Stimulated activated naive CD8-positive, alpha-beta T cell treated with anti-CD3 and anti-CD28 coated beads, Interleukin-15, Interleukin-2, amounts not matched to agents 100 ng/mL and 50 ng/mL, for 24 hours (primary cell): ENCODE measurements around the gene CDC42.
"Not testable (repeated sequence)": the region's sequence is repeated elsewhere in the genome, so short reads cannot be mapped to it uniquely, and the experiment has no call there.

Experiments used
- H3K27ac Mint-ChIP-seq: one replicate; pipeline ENCODE4 v1.8.0; 2021; ENCODE audit warnings: mild to moderate bottlenecking, mixed read lengths
- H3K27me3 Mint-ChIP-seq: one replicate; pipeline ENCODE4 v1.8.0; 2021; ENCODE audit warnings: mixed read lengths
- H3K36me3 Mint-ChIP-seq: one replicate; pipeline ENCODE4 v1.8.0; 2021; ENCODE audit warnings: low read depth, mixed read lengths
- H3K4me1 Mint-ChIP-seq: one replicate; pipeline ENCODE4 v1.8.0; 2021; ENCODE audit warnings: low read depth, mixed read lengths
- H3K4me3 Mint-ChIP-seq: one replicate; pipeline ENCODE4 v1.8.0; 2021; ENCODE audit warnings: mild to moderate bottlenecking, mixed read lengths
- H3K9me3 Mint-ChIP-seq: one replicate; pipeline ENCODE4 v1.8.0; 2021; ENCODE audit warnings: mixed read lengths

Gene CDC42

DNA sequence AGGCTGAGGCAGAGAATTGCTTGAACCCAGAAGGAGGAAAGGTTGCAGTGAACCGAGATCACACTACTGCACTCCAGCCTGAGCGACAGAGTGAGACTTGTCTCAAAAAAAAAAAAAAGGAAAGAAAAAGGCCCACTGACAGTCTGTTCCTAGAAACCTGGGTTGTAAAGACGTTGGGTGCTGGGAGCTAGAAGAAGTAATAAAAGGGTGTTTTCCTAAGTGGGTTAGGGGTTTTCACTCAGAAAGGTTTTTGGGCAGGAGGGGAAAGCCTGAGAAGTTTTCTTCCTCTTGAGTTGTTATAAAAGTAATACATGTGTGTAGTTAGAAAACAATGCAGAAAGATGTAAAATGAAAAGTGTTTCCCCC lies 25.6 kb upstream of the CDC42 start:
- H3K36me3 Mint-ChIP-seq = no peaks in the 10 kb centered on the region
- H3K27me3 Mint-ChIP-seq = no peaks in the 10 kb centered on the region
- peak overlapping the region; percentile 99 for H3K27ac Mint-ChIP-seq
- peaks cover 66% of the 10 kb centered on the region for H3K4me1 Mint-ChIP-seq
- H3K9me3 Mint-ChIP-seq = no peaks in the 10 kb centered on the region
- peak overlapping the region; percentile 89 for H3K4me3 Mint-ChIP-seq

DNA sequence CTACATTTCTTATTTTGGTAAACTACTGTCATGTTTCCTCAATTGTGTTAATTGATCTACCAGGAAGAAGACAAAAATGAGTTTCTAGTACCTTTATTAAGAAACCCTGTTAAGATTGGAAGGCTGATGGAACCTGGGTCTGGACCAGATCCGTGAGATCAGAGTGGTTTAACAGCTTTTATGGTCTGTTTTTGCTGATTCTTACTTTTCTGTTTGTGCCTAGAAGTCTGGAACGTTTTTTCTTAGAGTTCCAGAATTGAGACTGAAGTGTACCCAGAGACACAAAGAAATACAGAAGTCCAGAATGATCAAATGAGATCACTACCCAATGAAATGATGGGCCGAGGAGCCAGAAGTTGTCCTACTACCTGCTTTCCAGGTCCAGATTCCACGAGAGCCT lies 22.5 kb upstream of the CDC42 start:
- no peaks in the 10 kb centered on the region for H3K36me3 Mint-ChIP-seq
- no peaks in the 10 kb centered on the region for H3K27me3 Mint-ChIP-seq
- no peak overlapping the region for H3K4me3 Mint-ChIP-seq
- no peak overlapping the region for H3K27ac Mint-ChIP-seq
- peaks cover 51% of the 10 kb centered on the region for H3K4me1 Mint-ChIP-seq
- no peaks in the 10 kb centered on the region for H3K9me3 Mint-ChIP-seq

- H3K4me1 Mint-ChIP-seq = peaks cover 51% of the 10 kb centered on the region
- no peak overlapping the region for H3K4me3 Mint-ChIP-seq
- no peaks in the 10 kb centered on the region for H3K9me3 Mint-ChIP-seq
- H3K27me3 Mint-ChIP-seq = no peaks in the 10 kb centered on the region
- no peak overlapping the region for H3K27ac Mint-ChIP-seq
- no peaks in the 10 kb centered on the region for H3K36me3 Mint-ChIP-seq
These were observed 22.0 kb upstream of the CDC42 start for GRCh38 chr1:22030473-22030872.

DNA sequence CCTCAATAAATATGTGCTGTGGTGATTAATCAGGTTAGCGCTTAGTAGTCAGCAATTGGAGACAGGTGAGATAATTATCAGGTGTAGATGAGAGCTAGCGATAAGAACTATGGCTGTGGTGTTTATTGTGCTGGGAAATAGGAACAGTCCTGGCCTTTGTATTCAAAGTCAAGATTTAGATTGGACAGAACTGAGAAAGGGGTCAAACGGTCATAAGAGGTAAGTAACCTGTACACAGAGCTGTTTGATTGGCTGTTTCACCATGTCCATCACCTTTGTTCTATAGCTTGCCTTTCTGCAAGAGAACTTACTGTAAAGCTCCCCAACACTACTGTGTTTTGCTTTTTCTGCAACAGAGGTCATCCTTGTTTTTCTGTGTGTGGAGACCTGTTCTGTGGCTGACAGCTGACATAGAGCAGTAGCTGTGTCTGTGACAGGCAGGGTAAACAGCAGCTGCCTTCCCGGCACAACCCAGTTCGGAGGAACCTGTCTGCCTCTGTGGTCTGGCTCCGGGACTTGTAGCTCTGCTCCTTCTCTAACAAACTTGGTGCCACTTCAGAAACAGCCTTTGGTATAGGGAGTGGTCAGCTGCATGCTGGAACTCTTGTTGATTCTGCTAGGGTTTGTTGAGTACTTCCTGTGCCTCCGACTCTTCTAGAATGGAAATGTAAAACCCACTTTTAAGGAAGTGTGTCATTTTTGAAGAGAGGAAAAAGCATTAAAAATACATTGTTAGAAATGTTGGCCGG lies 21.1 kb upstream of the CDC42 start:
- Mint-ChIP-seq H3K4me3 (no peak overlapping the region), H3K27me3 (no peaks in the 10 kb centered on the region), H3K27ac (no peak overlapping the region), H3K36me3 (no peaks in the 10 kb centered on the region), H3K9me3 (no peaks in the 10 kb centered on the region), H3K4me1 (peaks cover 44% of the 10 kb centered on the region)

- not testable (repeated sequence) for H3K27me3 Mint-ChIP-seq, H3K4me3 Mint-ChIP-seq, H3K9me3 Mint-ChIP-seq, H3K27ac Mint-ChIP-seq, H3K36me3 Mint-ChIP-seq
- H3K4me1 Mint-ChIP-seq = peaks cover 48% of the 10 kb centered on the region
These were observed 17.7 kb upstream of the CDC42 start for GRCh38 chr1:22034834-22035233.

DNA sequence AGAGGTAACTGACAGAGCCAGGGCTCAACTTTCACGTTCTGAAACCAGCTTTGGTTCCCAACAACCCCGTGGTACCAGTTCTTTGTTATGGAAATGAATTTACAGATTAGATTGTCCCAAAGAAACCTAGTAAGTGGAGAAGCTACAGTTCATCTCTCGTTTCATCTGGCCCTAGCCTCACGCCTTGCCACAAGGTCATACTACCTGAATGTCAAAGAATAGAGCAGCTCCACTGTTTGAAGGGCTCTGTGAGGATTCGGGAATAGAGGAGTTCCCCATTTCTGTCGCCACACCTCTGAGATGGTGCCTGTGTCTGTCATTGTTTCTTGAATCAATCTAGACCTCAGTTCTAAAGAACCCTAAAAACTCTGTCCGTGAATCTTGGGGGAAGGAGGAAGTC lies 15.0 kb upstream of the CDC42 start:
- no peaks in the 10 kb centered on the region for H3K36me3 Mint-ChIP-seq
- H3K27ac Mint-ChIP-seq = no peak overlapping the region
- no peaks in the 10 kb centered on the region for H3K9me3 Mint-ChIP-seq
- H3K4me3 Mint-ChIP-seq = no peak overlapping the region
- H3K4me1 Mint-ChIP-seq = peaks cover 48% of the 10 kb centered on the region
- H3K27me3 Mint-ChIP-seq = no peaks in the 10 kb centered on the region

DNA sequence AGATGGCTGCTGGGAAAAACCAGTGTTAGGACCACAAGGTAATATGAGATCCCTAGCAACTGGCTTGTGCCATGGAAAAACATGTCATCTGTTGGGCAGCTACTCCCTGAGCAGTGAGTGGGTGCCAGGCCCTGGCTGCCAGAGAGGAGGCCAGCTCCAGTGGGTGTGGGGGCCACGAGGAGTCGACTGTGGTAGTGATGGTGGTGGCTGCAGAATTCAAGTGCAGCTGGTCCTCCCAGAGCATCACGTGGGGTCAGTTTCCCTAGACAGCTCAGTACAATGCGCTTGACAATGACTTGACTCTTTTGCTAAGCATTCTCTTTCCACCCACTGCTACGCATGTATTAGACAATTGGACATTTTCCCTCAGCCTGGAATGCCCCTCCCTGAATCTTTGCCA lies 14.5 kb upstream of the CDC42 start:
- Mint-ChIP-seq H3K27me3 (no peaks in the 10 kb centered on the region), H3K9me3 (no peaks in the 10 kb centered on the region), H3K27ac (peak overlapping the region; percentile 87), H3K36me3 (no peaks in the 10 kb centered on the region), H3K4me1 (peaks cover 51% of the 10 kb centered on the region), H3K4me3 (no peak overlapping the region)

GRCh38 chr1:22039594-22040285 lies 12.8 kb upstream of the CDC42 start:
- Mint-ChIP-seq H3K4me1 (peaks cover 55% of the 10 kb centered on the region), H3K36me3 (no peaks in the 10 kb centered on the region), H3K4me3 (peak overlapping the region; percentile 76), H3K27me3 (no peaks in the 10 kb centered on the region), H3K9me3 (no peaks in the 10 kb centered on the region), H3K27ac (peak overlapping the region; percentile 97)

GRCh38 chr1:22040286-22040623 lies 12.3 kb upstream of the CDC42 start:
- peaks cover 2% of the 10 kb centered on the region for H3K36me3 Mint-ChIP-seq
- peak overlapping the region; percentile 97 for H3K27ac Mint-ChIP-seq
- peaks cover 1% of the 10 kb centered on the region for H3K9me3 Mint-ChIP-seq
- peak overlapping the region; percentile 76 for H3K4me3 Mint-ChIP-seq
- peaks cover 60% of the 10 kb centered on the region for H3K4me1 Mint-ChIP-seq
- no peaks in the 10 kb centered on the region for H3K27me3 Mint-ChIP-seq

DNA sequence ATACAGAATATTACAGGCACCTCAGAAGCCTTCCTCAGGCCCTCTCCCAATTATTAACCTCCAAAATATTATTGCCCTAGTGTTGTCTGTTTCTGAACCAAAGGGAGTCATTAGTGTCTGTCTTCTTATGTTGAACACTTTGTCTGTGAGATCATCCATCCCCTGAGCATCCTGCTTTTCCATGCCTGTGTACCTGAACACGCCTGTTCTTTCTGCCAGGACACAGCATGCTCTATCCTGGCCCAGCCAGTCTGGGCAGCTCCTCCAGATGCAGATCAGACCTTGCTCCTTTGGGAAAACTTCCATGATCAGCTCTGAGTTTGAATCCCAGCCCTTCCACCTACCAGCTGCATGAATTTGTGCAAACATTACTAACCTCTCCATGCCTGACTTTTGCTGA lies 11.0 kb upstream of the CDC42 start:
- H3K36me3 Mint-ChIP-seq = peaks cover 5% of the 10 kb centered on the region
- H3K9me3 Mint-ChIP-seq = peaks cover 5% of the 10 kb centered on the region
- H3K4me1 Mint-ChIP-seq = peaks cover 66% of the 10 kb centered on the region
- no peak overlapping the region for H3K4me3 Mint-ChIP-seq
- peak overlapping the region; percentile 78 for H3K27ac Mint-ChIP-seq
- no peaks in the 10 kb centered on the region for H3K27me3 Mint-ChIP-seq

DNA sequence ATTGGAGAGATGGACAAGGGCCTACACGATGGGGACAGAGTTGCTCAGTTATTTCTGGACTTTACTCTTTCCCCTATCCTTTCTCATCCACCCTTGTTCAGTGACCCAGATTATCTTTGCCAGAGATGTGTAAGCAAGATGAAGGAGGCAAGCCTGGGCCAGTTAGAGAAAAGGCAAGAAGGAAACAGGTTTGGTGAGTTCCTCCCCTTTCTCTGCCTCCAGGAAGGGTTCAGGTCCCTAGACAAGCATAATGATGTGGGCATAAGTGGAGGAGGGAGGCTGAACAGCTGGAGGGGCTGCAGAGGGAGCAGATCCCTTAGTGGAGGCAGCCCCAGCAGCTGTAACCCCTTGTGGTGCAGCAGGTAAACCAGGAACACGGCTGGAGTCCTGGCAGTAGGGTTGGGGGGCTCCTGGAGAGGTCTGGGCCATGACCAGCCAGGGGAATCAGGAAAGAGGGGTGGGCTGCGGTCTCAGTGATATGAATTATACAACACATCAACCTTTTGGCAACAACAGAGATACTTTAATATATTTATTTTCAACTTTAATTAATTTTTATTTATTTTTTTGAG lies 9.2 kb upstream of the CDC42 start:
- Mint-ChIP-seq H3K4me3 (no peak overlapping the region), H3K27me3 (no peaks in the 10 kb centered on the region)

GRCh38 chr1:22044690-22045420 lies 7.7 kb upstream of the CDC42 start:
- H3K4me3 Mint-ChIP-seq = no peak overlapping the region
- peaks cover 5% of the 10 kb centered on the region for H3K36me3 Mint-ChIP-seq
- no peaks in the 10 kb centered on the region for H3K27me3 Mint-ChIP-seq
- H3K9me3 Mint-ChIP-seq = peaks cover 5% of the 10 kb centered on the region
- H3K27ac Mint-ChIP-seq = peak overlapping the region; percentile 40
- H3K4me1 Mint-ChIP-seq = peaks cover 73% of the 10 kb centered on the region

More for the DNA sequence above, 9.2 kb upstream of the CDC42 start:
- Mint-ChIP-seq H3K36me3 (peaks cover 5% of the 10 kb centered on the region), H3K27ac (peak overlapping the region; percentile 36), H3K4me1 (peaks cover 73% of the 10 kb centered on the region), H3K9me3 (peaks cover 5% of the 10 kb centered on the region)

- Mint-ChIP-seq H3K4me3 (no peak overlapping the region), H3K4me1 (peaks cover 64% of the 10 kb centered on the region), H3K27me3 (no peaks in the 10 kb centered on the region), H3K27ac (peak overlapping the region; percentile 40), H3K9me3 (peaks cover 5% of the 10 kb centered on the region), H3K36me3 (peaks cover 5% of the 10 kb centered on the region)
These were observed 6.8 kb upstream of the CDC42 start for GRCh38 chr1:22045604-22046228.

GRCh38 chr1:22048351-22049192 lies 3.9 kb upstream of the CDC42 start:
- no peak overlapping the region for H3K4me3 Mint-ChIP-seq
- no peaks in the 10 kb centered on the region for H3K27me3 Mint-ChIP-seq
- peaks cover 60% of the 10 kb centered on the region for H3K4me1 Mint-ChIP-seq
- peaks cover 8% of the 10 kb centered on the region for H3K36me3 Mint-ChIP-seq
- H3K27ac Mint-ChIP-seq = peak overlapping the region; percentile 90
- peaks cover 5% of the 10 kb centered on the region for H3K9me3 Mint-ChIP-seq
